ENCODE data around the gene PEAK1.

The PEAK1 gene

DNA sequence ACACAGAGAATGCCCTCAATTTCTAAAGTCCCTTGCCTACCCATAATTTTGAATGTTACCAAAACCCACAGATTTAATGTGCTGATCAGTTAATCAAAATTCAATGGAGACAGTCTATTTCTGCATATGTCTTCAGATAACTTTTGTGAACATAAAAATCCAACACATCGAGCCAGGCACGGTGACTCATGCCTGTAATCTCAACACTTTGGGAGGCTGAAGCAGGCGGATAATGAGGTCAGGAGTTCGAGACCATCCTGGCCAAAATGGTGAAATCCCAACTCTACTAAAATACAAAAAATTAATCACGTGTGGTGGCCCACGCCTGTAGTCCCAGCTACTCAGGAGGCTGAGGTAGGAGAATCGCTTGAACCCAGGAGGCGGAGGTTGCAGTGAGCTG lies 49.3 kb downstream of the PEAK1 start:
- Mint-ChIP-seq H3K9me3 (no peaks in the 10 kb centered on the region), H3K4me3 (no peak overlapping the region), H3K4me1 (peaks cover 14% of the 10 kb centered on the region), H3K27ac (no peak overlapping the region), H3K36me3 (no peaks in the 10 kb centered on the region)
- DNase-seq (ENCODE audit: low spot score in 2 of 2) (no peak), ATAC-seq (no peak)

- ATAC-seq (no peak), DNase-seq (ENCODE audit: low spot score in 2 of 2) (no peak)
- no peaks in the 10 kb centered on the region for H3K9me3 Mint-ChIP-seq
- no peak overlapping the region for H3K4me3 Mint-ChIP-seq
- peaks cover 14% of the 10 kb centered on the region for H3K4me1 Mint-ChIP-seq
- H3K36me3 Mint-ChIP-seq = no peaks in the 10 kb centered on the region
- H3K27ac Mint-ChIP-seq = no peak overlapping the region
Observed at GRCh38 chr15:77369168-77369567, 50.7 kb downstream of the PEAK1 start.

DNA sequence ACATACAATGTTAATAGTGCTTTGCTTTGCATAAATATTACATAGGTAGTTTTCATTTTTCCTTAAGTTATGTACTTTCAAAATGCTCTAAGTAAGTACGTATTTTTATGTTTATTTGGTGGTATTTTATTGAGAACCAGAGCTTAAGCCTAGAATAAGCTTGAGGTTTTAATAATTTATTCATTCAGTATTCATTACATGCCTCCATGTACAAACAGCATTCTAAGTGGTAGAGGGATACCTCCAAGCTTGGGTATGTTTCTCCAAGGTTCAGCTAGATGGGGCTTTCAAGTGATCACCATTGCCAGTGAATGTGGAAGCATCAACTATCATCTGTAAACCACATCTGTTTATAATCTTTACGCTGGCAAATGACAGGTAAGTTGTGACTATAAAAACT lies 52.3 kb downstream of the PEAK1 start:
- ATAC-seq = no peak
- Mint-ChIP-seq H3K4me1 (peaks cover 8% of the 10 kb centered on the region), H3K36me3 (no peaks in the 10 kb centered on the region)

GRCh38 chr15:77361456-77361855 lies 58.4 kb downstream of the PEAK1 start:
- DNase-seq (ENCODE audit: low spot score in 2 of 2) (no peak), ATAC-seq (no peak)

More for the DNA sequence above, 52.3 kb downstream of the PEAK1 start:
- Mint-ChIP-seq H3K27ac (no peak overlapping the region), H3K9me3 (no peaks in the 10 kb centered on the region), H3K4me3 (no peak overlapping the region)
- no peak for DNase-seq (ENCODE audit: low spot score in 2 of 2)

GRCh38 chr15:77358545-77359240 lies 61.2 kb downstream of the PEAK1 start:
- ATAC-seq (no peak), DNase-seq (ENCODE audit: low spot score in 2 of 2) (no peak)
- H3K9me3 Mint-ChIP-seq = no peaks in the 10 kb centered on the region
- H3K36me3 Mint-ChIP-seq = no peaks in the 10 kb centered on the region
- H3K27ac Mint-ChIP-seq = no peak overlapping the region
- no peak overlapping the region for H3K4me3 Mint-ChIP-seq
- peaks cover 8% of the 10 kb centered on the region for H3K4me1 Mint-ChIP-seq

More at GRCh38 chr15:77361456-77361855, 58.4 kb downstream of the PEAK1 start:
- Mint-ChIP-seq H3K9me3 (no peaks in the 10 kb centered on the region), H3K36me3 (no peaks in the 10 kb centered on the region), H3K4me1 (no peaks in the 10 kb centered on the region), H3K27ac (no peak overlapping the region), H3K4me3 (no peak overlapping the region)

DNA sequence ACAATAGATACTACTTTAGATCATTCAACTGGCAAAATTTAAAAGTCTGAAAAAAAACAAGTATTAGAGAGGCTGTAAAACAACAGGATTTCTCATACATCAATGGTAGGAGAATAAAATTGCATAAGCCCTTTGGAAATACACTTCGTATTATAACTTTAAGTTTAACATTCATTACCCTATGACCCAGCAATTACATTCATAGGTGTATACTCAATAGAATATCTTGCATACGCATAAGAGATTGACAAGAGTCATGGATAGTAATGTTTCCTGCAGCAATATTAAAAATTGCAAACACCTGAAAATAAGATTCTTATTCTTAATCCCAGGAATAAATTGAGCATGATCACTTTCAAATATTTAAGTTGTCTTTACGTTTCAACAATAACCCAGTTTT lies 63.6 kb downstream of the PEAK1 start:
- no peaks in the 10 kb centered on the region for H3K36me3 Mint-ChIP-seq
- no peak for DNase-seq (ENCODE audit: low spot score in 2 of 2)
- H3K4me1 Mint-ChIP-seq = peaks cover 9% of the 10 kb centered on the region
- H3K27ac Mint-ChIP-seq = no peak overlapping the region
- H3K4me3 Mint-ChIP-seq = no peak overlapping the region
- no peak for ATAC-seq
- no peaks in the 10 kb centered on the region for H3K9me3 Mint-ChIP-seq

DNA sequence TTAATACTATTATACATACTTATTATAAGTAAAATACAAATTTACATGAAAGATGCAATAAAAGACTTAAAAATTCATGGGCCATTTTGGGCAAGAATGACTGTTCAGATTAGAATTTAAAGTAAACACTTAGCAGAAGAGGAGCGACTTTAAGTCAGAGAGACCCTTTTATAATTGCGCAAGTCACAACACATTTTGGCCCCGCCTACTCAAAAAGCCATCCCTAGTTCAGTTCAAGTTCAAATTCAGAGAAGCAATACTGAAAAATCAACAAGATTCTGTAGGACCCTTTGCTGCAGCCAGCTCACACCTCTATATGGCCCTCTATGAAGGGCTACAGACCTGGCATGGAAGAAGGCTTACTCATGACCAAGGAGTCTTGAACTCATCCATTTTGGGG lies 64.6 kb downstream of the PEAK1 start:
- Mint-ChIP-seq H3K4me1 (peaks cover 9% of the 10 kb centered on the region), H3K36me3 (no peaks in the 10 kb centered on the region), H3K4me3 (no peak overlapping the region), H3K27ac (no peak overlapping the region), H3K9me3 (no peaks in the 10 kb centered on the region)
- ATAC-seq (no peak), DNase-seq (ENCODE audit: low spot score in 2 of 2) (no peak)

- Mint-ChIP-seq H3K4me1 (peaks cover 9% of the 10 kb centered on the region), H3K9me3 (no peaks in the 10 kb centered on the region), H3K27ac (no peak overlapping the region), H3K36me3 (no peaks in the 10 kb centered on the region), H3K4me3 (no peak overlapping the region)
- no peak for ATAC-seq
- no peak for DNase-seq (ENCODE audit: low spot score in 2 of 2)
Observed at GRCh38 chr15:77354063-77354462, 65.8 kb downstream of the PEAK1 start.

GRCh38 chr15:77352887-77353286 lies 67.0 kb downstream of the PEAK1 start:
- no peak overlapping the region for H3K4me3 Mint-ChIP-seq
- H3K36me3 Mint-ChIP-seq = no peaks in the 10 kb centered on the region
- H3K4me1 Mint-ChIP-seq = peaks cover 9% of the 10 kb centered on the region
- H3K27ac Mint-ChIP-seq = no peak overlapping the region
- DNase-seq (ENCODE audit: low spot score in 2 of 2) (no peak), ATAC-seq (no peak)
- H3K9me3 Mint-ChIP-seq = no peaks in the 10 kb centered on the region

DNA sequence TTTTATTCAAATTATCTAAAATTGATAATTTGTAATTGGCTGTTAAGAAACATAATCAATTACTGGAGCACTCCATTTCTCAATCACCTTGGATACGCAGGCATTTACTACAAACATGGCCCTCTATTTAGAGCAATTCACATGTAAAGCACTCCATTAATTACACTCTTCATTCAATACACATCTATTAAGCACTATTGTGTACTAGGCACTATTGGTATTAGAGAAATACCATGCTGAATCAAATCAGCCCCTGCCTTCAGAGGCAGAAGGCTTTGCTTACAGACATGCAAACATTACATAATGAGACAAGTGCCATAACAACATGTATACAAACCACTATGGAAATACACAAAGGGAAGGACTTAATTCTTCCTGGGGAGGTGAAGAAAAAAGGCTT lies 69.1 kb downstream of the PEAK1 start:
- ATAC-seq (no peak), DNase-seq (ENCODE audit: low spot score in 2 of 2) (no peak)
- no peak overlapping the region for H3K27ac Mint-ChIP-seq
- H3K9me3 Mint-ChIP-seq = no peaks in the 10 kb centered on the region
- H3K4me3 Mint-ChIP-seq = no peak overlapping the region
- no peaks in the 10 kb centered on the region for H3K36me3 Mint-ChIP-seq
- H3K4me1 Mint-ChIP-seq = peaks cover 9% of the 10 kb centered on the region

GRCh38 chr15:77349666-77350065 lies 70.2 kb downstream of the PEAK1 start:
- ATAC-seq (no peak), DNase-seq (ENCODE audit: low spot score in 2 of 2) (no peak)
- H3K36me3 Mint-ChIP-seq = no peaks in the 10 kb centered on the region

GRCh38 chr15:77348511-77348910 lies 71.4 kb downstream of the PEAK1 start:
- Mint-ChIP-seq H3K36me3 (no peaks in the 10 kb centered on the region), H3K4me1 (no peaks in the 10 kb centered on the region), H3K9me3 (no peaks in the 10 kb centered on the region), H3K27ac (no peak overlapping the region), H3K4me3 (no peak overlapping the region)
- ATAC-seq (no peak), DNase-seq (ENCODE audit: low spot score in 2 of 2) (no peak)

More at GRCh38 chr15:77349666-77350065, 70.2 kb downstream of the PEAK1 start:
- Mint-ChIP-seq H3K4me3 (no peak overlapping the region), H3K4me1 (peaks cover 9% of the 10 kb centered on the region), H3K9me3 (no peaks in the 10 kb centered on the region), H3K27ac (no peak overlapping the region)

DNA sequence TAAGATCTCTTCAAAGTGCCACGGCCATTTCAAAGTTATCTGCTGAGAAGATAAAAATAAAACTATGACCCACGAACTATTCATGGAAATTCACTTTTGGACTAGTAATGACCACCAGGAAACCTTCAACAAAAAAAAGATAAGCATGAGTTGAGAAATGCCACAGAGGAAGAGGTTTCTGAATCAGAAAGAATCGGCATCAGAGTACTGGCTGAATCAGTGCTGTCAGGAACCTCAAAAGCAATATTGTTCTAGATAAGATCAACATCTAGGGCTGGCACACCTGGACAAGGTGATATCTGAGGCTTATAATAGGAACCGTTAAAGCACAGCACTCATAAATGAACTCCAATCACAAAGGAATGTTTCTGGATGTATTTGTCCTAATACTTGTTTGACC lies 72.7 kb downstream of the PEAK1 start:
- no peaks in the 10 kb centered on the region for H3K36me3 Mint-ChIP-seq
- ATAC-seq (no peak), DNase-seq (ENCODE audit: low spot score in 2 of 2) (no peak)
- H3K27ac Mint-ChIP-seq = no peak overlapping the region
- H3K4me1 Mint-ChIP-seq = no peaks in the 10 kb centered on the region
- peaks cover 1% of the 10 kb centered on the region for H3K9me3 Mint-ChIP-seq
- no peak overlapping the region for H3K4me3 Mint-ChIP-seq

- no peak overlapping the region for H3K4me3 Mint-ChIP-seq
- no peaks in the 10 kb centered on the region for H3K4me1 Mint-ChIP-seq
- no peak overlapping the region for H3K27ac Mint-ChIP-seq
- ATAC-seq (no peak), DNase-seq (ENCODE audit: low spot score in 2 of 2) (no peak)
- peaks cover 3% of the 10 kb centered on the region for H3K9me3 Mint-ChIP-seq
- no peaks in the 10 kb centered on the region for H3K36me3 Mint-ChIP-seq
Observed at GRCh38 chr15:77346245-77347036, 73.5 kb downstream of the PEAK1 start.

DNA sequence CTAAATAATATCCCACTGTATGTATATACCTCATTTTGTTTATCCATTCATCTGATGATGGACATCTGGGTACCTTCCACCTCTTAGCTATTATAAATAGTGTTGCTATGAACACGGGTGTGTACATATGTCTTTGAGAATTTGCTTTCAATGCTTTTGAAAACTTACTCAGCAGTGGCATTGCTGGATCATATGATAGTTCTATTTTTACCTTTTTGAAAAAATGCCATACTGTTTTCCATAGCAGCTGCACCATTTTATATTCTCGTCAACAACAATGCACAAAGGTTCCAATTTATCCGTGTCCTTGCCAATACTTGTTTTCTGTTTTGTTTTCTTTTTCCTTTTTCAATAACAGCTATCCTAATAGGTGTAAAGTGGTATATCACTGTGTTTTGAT lies 77.1 kb downstream of the PEAK1 start:
- Mint-ChIP-seq H3K4me1 (no peaks in the 10 kb centered on the region), H3K9me3 (peaks cover 3% of the 10 kb centered on the region), H3K27ac (no peak overlapping the region), H3K4me3 (no peak overlapping the region), H3K36me3 (no peaks in the 10 kb centered on the region)
- no peak for ATAC-seq
- DNase-seq (ENCODE audit: low spot score in 2 of 2) = no peak

DNA sequence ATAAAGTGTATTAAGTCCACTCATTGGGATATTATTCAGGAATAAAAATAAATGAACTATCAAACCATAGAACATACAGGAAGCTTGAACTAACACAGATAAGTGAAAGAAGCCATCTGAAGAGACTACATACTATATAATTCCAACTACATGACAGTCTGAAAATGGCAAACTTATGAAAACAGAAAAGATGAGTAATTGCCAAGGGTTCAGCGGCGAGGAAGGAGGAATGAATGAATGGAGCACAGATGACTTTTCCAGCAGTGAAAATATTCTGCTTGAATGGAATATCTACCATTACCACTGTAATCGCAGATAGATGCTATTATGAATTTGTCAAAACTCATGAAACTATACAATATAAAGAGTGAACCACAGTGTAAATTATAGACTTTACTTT lies 79.7 kb downstream of the PEAK1 start:
- H3K9me3 Mint-ChIP-seq = peaks cover 3% of the 10 kb centered on the region
- H3K27ac Mint-ChIP-seq = no peak overlapping the region
- no peak for DNase-seq (ENCODE audit: low spot score in 2 of 2)
- H3K4me3 Mint-ChIP-seq = no peak overlapping the region
- H3K36me3 Mint-ChIP-seq = no peaks in the 10 kb centered on the region
- ATAC-seq = no peak
- H3K4me1 Mint-ChIP-seq = no peaks in the 10 kb centered on the region

Data from stimulated activated effector memory CD8-positive, alpha-beta T cell treated with anti-CD3 and anti-CD28 coated beads, Interleukin-12 subunit alpha, Interleukin-12 subunit beta, amount 100 ng/mL, for 72 hours (primary cell).